Cardiac septum (tissue), 1 donor: Measurements from ENCODE around the gene CFAP161. TPM values are rescaled to one million over a fixed set of nuclear protein-coding genes. Genes with fewer than 3 reads are reported as not detected.
A peak's percentile ranks its signal among the peaks of the same experiment; 100 is the strongest.

Source experiments
- DNase-seq: peaks from one replicate; pipeline ENCODE4 v3.0.0-alpha.2; 2020; ENCODE audit warnings: low spot score
- intact Hi-C: fragments of 100-400 bp; cut with DNase I; formaldehyde crosslinking; loops from one replicate; pipeline ENCODE4 v1.14.0; 2022
- total RNA-seq: library from RNA; stranded (reverse); fragmentation: NEBNext Ultra II Directional; extraction: Animal tissue kit (Norgen Biotek cat#: 25700); gene quantifications from one replicate; pipeline ENCODE4 v1.2.1, GENCODE V29; 2021
- donor health status: DM: no; HTN: no; CAD: no.

The CFAP161 gene
- total RNA-seq, 1 donor from 2014 or later: 1.7 TPM

DNA sequence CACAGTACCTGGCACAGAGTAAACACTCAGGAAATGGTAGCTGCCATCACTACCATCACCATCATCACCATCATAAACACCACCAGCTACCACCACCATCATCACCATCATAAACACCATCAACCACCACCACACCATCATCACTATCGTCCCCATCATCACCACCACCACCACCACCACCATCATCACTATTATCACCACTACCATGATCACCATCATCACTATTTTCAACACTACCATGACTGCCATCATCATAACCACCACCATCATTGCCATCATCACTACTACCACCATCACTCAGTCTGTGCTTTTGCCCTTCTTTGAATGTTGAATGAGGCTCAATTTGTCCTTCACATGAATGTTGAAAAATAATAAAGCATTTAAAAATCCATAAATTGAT lies 41.4 kb downstream of the CFAP161 start:
- DNase-seq: no peak
- intact Hi-C loops: no loop called here

DNA sequence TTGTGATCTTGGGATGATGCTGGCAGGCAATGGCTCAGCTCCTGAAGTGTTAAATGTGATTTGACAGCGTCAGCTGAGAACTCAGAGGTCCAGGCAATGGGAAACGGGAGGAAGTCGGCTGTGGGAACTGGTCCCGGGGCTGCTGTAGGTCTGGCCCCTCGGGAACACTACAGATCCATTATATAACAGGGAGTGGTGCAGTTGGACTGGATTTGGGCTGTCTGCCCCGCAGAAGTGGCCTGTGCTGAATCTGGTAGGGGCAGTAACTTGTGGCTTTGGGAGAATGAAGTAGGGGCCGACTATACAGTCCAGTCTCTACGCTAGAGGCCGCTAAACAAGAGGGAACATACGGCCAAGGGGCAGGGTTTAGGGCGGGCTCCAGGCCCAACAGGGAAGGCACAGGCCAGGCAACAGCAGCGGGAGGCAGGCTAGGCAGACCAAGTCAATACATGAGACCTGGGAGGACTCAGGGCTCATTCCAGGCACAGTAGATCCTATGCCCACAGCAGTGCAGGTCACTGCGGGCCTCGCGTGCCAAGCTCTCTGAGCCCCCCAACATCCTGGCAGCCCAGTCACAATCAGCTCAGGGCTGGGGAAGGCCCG lies 42.3 kb downstream of the CFAP161 start:
- intact Hi-C loops: no loop called here
- DNase-seq: no peak

DNA sequence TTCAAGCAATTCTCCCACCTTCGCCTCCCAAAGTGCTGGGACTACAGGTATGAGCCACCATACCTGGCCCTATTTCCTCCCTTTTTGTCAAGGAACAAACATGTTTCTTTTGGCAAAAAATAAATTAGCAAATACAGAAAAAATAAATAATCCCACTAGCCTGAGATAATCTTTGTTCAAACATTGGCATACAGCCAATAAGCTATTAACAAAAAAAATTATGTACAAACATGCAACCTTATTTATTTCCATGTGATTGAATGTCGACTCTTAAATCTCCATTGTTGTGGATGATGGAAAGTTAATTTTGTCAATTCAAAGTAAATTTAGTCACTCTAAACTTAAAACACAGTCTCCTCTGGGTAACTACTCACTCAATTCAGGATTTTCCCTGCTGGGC lies 44.3 kb downstream of the CFAP161 start:
- DNase-seq: no peak
- intact Hi-C loops: no loop called here

DNA sequence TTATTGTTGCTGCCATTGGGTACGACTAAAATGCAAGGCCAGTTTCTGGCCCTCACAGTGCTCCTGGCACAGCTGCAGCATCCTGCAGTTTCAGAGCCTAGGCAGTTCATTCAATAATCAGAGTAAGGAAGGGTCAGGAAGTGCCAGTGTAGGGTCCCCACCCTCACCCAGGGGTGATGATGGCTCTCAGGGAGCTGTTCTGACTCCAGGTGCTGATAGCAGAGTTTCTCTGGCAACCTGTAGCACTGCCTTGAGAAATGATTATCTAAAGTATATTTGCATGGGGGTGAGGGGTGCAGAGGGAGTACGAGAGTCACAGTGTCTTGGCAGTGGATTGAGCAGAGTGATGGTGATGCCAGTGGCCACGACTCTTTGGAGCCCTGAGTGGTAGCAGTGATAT lies 47.1 kb downstream of the CFAP161 start:
- intact Hi-C loops: no loop called here

DNA sequence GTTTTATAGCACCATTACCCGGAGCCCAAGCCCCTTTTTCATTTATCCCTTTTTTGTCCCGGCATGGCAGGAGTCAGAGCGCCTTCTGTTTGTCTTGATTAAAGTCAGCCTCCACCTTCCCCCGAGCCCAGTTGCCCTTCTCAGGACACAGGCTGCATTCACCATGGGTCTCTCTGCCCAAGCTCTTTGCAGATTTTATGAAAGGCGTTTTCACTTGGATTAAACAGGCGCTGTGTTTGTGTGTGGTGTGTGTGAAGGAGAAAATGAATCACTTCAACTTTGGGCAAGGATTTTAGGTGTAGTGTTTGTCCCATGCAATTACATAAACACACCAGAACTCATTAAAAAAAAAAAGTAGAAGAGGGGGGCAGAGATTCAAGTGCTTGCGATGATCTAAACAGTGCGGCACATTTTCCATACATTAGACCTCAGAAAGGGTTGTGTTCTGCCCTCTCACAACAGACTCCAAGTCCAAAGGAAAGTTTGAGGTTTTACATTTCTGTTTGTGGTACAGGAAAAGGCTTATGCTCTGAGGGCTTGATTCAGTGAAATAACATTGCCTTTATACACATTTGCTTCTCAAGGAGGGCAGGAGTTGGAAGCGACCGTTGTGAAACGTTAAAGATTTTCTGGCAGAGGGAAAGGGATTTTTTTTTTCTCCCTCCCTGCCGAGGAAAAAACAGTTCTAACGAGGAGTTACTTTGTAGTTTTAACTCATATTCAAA lies 48.1 kb downstream of the CFAP161 start:
- intact Hi-C loops: no loop called here
- DNase-seq: no peak

More for the DNA sequence above, 47.1 kb downstream of the CFAP161 start:
- DNase-seq: no peak

DNA sequence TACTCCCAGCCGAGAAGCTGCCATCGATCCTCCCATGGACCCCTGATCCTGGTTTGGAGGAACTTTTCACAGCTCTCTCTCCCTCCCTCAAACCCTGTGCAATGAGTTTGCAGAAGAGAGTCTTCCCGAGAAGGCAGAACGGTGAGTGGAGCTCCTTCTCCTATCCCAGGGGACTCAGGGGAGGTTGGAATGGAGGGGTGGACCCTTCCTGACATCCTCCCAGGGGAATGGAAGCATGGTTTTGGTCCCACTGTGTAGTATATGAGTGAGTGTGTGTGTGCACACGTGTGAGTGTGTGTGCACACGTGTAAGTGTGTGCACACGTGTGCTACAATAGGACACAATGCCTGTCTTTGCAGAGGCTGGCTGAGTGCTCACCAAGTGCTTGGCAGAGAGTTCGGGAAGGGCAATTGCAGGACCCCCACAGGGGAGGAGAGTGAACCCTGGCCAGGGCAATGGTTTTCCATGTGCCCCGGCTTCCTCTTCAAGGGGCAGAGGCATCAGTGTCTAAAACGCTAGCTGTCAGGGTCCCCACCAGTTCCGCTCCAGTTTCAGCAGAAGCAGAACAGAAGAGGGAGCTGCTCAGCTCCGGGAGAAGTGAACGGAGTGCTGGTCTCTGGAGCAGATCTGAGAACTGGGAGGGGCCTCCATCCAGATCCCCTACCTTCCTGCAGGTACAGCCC lies 48.8 kb downstream of the CFAP161 start:
- DNase-seq: no peak
- intact Hi-C loops: no loop called here

DNA sequence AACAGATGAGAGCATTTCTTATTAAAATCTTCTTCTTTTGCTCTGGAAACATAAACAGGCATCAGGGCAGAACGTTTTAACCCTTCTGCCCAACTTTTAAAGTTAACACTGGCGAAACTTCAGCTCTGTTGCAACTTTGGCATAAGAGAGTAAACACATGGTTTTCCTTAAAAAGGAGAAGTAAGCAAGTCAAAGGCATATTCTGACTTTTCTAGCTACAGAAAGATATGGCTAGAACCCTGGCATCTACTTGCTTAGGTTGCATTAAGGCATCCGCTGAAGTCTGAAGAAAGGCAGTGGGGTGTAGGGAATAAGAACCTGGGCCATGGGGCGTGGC lies 49.3 kb downstream of the CFAP161 start:
- no peak for DNase-seq
- intact Hi-C loops: no loop called here

DNA sequence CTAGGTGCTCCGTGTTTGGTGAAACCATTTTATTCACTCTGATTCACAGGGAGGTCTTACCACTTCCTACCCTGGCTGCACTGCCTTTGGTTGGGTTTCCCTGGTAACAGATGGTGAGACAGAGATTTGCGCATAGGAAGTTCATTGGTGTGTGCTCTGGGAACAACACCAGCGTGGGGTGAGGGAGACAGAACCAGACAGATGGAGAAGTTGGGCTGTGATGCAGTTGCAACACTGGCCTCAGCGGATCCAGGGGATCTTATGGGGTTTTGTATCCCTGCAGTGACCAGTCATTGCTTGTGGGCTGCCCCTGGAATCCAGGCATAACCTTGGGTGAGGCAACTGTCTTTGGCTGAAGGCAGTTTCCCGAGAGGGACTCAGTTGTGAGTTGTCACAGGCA lies 50.1 kb downstream of the CFAP161 start:
- intact Hi-C loops: no loop called here
- DNase-seq: no peak

DNA sequence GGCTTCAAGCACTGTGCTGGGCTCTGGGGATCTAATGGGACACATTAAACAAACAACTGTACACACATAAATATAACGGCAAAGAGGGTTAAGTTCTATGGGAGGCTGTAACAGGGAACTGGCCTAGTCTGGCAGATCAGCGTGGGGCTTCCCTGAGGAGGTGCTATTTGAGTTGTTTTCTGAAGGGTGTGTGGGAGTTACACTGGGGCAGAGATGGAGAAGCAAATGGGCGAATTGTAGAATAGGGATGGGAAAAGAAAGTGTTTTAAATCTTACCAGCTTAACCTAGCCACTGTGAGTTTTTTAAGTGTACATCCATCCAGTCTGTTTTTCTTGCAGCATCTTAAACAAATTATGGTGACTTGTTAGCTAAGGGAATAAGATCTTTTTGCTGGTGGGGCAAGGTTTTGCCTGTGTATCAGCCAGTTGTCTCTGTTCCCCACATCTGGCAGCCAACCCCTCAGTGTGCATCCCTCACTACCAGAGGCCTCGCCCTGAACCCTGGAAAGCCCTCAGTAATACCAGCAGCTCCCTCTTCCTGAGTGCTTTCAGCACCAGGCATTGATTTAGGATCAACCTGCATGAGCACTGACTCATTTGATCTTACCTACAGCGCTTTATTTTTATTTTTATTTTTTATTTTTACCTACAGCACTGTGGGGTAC lies 51.7 kb downstream of the CFAP161 start:
- DNase-seq: no peak
- intact Hi-C loops: no loop called here

DNA sequence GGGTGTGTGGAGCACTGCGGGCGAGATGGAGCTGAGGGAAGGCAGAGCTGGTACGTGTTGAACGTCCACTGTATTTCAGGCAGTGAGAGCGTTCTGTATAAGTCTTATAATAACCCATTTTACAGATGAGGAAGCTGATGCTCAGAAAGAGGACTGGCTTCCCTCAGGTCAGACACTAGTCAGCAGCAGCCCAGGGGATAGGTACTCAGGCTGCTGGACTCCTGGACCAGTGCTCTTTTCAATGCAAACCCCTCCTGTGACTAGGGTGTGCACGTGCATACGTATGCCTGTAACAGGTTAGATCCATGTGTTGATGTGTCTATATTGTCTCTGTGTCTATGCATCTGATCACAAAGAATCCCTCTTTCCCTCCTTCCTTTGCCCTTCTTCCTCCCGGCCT lies 54.3 kb downstream of the CFAP161 start:
- DNase-seq: no peak
- intact Hi-C loops: no loop called here

DNA sequence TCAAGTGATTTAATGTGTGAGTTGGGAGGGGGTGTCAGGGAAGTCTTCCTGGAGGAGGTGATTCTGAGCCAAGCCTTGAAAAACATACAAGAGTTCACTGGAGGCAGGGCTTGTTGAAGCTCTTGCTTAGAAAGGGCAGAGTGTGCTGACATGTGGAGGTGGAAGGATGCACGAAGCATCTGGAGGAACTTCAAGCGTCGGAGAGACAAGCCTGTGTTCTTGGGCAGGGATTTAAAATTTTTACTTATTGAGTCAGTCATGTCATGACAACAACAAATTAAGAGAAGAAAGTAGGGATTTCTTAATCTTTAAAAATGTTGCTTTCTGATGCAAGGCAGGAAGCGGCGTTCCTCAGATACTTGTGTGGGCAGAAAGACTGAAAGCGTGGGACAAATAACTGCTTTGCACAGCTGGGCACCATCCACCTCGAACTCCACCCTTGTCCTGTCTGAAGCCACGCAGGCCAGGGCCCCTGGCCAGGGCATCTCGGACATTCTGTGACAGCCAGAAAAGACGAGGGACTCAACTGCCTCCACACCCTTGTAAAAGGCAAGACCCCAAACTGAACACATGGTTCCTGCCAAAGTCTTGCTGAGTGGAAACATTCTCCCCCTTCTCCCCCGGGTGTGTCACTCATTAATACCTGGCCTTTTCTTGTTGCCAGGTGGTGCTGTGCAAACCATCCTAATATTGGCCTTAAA lies 55.7 kb downstream of the CFAP161 start:
- DNase-seq: no peak
- intact Hi-C loops: loop anchor here (5.0 kb wide), 1 partner anchor 38 kb away; no protein-coding TSS in a partner anchor

DNA sequence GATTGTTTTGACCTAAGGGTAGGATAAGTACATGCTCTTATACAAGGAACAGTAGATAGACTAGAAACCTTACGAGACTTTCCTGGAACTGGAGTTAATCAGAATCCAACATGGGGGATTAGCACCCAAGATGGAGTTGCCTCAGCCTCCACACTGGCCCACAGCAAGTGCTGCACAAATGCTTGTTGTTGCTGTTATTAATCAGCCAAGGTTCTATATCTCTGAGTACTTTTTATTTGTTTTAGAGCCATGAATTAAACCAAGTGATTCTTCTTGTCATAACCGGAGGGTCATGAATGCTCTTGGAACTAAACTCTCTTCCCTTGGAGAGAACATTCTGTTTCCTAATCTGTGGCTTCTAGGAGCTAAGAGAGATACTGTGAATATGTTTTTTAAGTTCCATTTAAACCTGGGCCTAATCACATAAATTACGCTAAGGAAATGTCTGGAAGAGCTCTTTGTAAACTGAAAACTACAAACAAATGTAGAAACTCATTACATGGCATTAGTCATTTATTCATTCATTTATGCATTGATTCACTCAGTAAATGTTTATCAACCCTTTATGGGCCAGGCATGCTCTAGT lies 56.9 kb downstream of the CFAP161 start:
- DNase-seq: no peak
- intact Hi-C loops: loop anchor here (5.0 kb wide), 1 partner anchor 36 kb away; no protein-coding TSS in a partner anchor

DNA sequence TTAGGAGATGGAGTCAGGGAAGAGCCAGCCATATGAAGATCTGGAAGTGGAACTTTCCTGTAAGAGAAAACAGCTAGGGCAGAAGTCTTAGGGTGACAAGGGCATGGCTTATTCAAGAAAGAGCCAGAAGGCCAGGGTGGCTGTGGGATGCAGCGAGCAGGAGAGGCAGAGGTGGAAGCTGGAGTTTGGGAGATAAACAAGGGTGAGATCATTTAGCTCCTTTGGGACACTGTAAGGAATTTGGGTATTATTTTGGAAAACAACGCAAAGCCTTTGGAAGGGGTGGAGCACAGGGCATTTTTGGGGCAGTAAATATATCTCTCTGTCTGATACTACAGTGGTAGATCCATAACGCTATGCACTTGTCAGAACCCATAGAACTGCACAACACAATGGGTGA lies 57.6 kb downstream of the CFAP161 start:
- DNase-seq: no peak
- intact Hi-C loops: loop anchor here (5.0 kb wide), 1 partner anchor 36 kb away; no protein-coding TSS in a partner anchor

DNA sequence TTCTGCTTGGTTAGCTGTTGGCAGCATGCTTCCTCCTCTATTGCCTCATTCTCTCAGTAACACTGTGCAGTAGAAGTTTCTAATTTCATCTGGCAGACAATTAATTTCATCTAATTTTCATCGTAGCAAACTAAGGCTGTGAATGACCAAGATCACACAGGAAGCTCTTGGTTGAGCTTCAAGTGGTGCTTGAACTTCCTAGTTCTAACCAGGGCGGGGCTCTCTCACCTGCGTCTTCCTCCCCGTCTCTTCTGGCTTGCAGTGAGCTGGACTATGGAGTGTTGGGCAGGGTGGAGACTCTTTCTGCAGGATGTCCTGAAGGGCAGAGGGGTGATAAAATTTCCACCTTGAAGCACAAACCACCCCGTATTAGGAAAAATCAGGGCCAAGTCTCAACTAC lies 60.7 kb downstream of the CFAP161 start:
- intact Hi-C loops: loop anchor here (5.0 kb wide), 1 partner anchor 33 kb away; no protein-coding TSS in a partner anchor

DNA sequence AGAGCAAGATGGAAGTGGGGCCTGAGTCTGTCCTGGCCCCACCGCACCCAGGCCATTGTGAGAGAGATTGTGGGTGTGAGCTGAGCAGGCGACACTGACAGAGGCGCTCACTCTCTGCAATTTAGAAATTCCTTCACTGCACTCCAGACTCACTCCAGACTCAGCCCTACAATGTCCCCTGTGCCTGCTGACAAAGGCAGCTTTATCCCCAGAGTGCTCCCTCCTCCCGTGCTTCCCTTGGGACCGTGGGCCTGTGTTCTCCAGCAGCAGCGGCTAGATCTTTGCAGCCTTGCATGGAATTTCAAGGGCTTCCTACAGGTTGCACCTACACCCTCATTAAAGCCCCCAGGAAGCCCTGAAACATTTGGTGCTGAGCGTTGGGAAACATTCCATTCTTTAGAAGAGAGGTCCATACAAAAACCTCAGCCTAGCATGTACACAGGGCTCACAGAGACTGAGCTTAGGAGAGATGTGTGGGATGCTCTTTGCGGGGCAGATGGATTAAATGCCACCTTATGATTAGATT lies 61.3 kb downstream of the CFAP161 start:
- peak; percentile 19 for DNase-seq
- intact Hi-C loops: no loop called here

More for the DNA sequence above, 60.7 kb downstream of the CFAP161 start:
- DNase-seq: no peak

DNA sequence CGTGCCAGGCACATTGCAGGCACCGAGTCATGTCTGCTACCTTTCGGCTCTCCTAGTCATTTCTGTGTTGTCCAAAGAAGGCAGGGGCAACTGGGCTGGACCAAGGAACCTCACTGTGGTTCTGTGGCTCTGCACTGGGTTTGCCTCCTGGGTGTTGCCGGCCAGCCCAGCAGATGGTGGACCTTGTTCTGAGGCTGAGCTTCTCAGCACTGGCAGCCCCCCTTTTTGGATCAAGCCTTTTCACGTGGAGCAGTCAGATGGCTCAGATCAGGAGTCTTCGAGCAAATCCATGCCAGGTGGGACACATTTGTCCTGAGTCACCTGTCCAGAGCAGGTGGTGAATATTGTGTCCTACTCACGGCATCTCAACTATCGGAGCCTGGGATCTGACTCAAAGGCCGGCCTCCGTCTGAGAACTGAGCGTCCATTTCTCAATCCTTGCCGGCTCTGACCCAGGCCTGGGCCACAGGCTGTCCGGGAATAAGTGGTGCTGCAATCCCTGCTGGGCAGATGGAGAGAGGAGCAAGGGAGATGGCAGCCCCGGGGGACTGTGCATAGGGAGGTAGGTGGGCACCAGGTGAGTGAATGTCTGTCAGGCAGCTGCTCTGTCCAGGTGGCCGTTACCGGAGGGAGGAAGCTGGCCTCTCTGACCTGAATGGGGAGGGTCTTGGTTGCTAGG lies 62.6 kb downstream of the CFAP161 start, which contains the start of gene IL16:
IL16 (plus strand) TSS at position 304 of the 679 bp plus-strand sequence. CDS start 28,521 bp downstream, outside the sequence.
- peak; percentile 69 for DNase-seq
- intact Hi-C loops: no loop called here

DNA sequence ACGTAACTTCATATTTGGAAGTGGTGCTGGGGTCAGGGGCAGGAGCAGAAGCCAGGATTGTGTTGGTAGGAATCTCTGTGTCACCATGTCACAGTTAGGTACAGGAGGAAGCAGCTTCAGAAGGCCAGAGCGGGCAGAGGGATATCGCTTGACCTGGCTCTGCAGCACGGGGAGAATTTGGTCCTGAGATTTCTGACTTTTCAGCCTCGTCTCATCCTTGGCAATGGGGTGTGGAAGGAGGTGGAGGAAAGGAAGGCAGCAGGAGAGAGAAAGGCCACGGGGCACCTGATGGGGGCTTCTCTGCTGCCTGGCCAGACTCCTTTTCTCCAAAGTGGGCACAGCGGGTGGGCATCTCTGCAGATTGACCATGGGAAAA lies 63.2 kb downstream of the CFAP161 start:
- DNase-seq: no peak
- intact Hi-C loops: no loop called here

DNA sequence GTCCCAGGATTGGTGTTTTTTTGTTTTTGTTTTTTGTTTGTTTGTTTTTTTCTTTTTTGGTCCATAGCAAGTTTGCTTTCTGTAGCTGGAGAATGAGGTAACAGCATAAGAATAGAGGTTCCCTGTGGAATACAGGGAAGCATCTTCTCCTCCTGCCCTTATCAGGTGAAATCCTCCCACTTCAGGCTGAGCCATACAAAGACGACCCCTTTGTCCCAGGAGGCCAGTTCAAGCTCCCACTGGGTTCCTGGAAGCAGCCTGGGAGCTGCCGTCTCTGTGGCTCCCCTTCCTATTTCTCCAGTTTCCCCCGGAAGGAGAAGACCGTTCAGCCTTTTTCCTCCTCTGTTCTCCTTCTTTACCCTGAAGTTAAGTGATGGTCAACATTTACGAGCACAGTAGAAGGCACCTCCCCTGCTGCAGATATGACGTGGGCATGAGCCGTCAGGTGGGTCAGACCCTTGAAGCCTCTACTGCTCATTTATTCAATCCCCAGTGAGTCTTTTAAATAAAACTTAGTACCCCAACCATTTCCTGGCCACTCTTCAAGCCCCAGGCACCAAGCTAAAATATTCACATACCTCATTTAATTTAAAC lies 63.7 kb downstream of the CFAP161 start:
- intact Hi-C loops: no loop called here
- DNase-seq: no peak
